Activated CD4-positive, alpha-beta T cell treated with anti-CD3 and anti-CD28 coated beads for 36 hours (primary cell): ENCODE measurements around the gene ZNF740. TPM values are rescaled to one million over a fixed set of nuclear protein-coding genes. Genes with fewer than 3 reads are reported as not detected.
A peak's percentile ranks its signal among the peaks of the same experiment; 100 is the strongest.

ENCODE experiments used
- ATAC-seq: fragments of 200-7000 bp; cut with Tn5 transposase; one replicate; pipeline ENCODE4 v1.10.0; 2021; ENCODE audit warnings: mild to moderate bottlenecking, moderate library complexity
- CTCF ChIA-PET: fragments of 350-600 bp; sonication (Branson Sonifier 250); formaldehyde crosslinking; loops from one replicate; lab custom pipeline; 2021; ENCODE audit warnings: antibody characterized with exemption; lab: Charles Lee
- POLR2A ChIA-PET: fragments of 350-600 bp; sonication (Branson Sonifier 250); formaldehyde crosslinking; loops from one replicate; lab custom pipeline; 2021; ENCODE audit warnings: antibody characterized with exemption, inconsistent platforms; lab: Charles Lee
- DNase-seq: peaks from one replicate; pipeline ENCODE4 v3.0.0-alpha.2; 2020
- H3K27ac Mint-ChIP-seq: one replicate; pipeline ENCODE4 v1.8.0; 2021; ENCODE audit warnings: mixed read lengths
- H3K27me3 Mint-ChIP-seq: one replicate; pipeline ENCODE4 v1.8.0; 2021; ENCODE audit warnings: mixed read lengths
- H3K36me3 Mint-ChIP-seq: one replicate; pipeline ENCODE4 v1.8.0; 2021; ENCODE audit warnings: low read depth, mixed read lengths
- H3K4me1 Mint-ChIP-seq: one replicate; pipeline ENCODE4 v1.8.0; 2021; ENCODE audit warnings: mixed read lengths
- H3K4me3 Mint-ChIP-seq: one replicate; pipeline ENCODE4 v1.8.0; 2021; ENCODE audit warnings: mild to moderate bottlenecking, moderate library complexity, mixed read lengths
- H3K9me3 Mint-ChIP-seq: one replicate; pipeline ENCODE4 v1.8.0; 2021; ENCODE audit warnings: low read depth, mixed read lengths
- intact Hi-C, 2 experiments: fragments of 100-400 bp; cut with DNase I in 1 of 2; cut with micrococcal nuclease in 1 of 2; formaldehyde crosslinking; loops; one replicate each; pipeline versions ENCODE4 v1.14.2 to v1.15.1; 2022 to 2024; cut with DNase I, micrococcal nuclease
- total RNA-seq, 2 experiments: library from RNA; stranded (reverse); gene quantifications; one replicate each; pipeline ENCODE4 v1.2.3, GENCODE V29; 2021

ZNF740 gene
- total RNA-seq, 2 experiments from 2014 or later = 34.9 to 40.2 TPM

DNA sequence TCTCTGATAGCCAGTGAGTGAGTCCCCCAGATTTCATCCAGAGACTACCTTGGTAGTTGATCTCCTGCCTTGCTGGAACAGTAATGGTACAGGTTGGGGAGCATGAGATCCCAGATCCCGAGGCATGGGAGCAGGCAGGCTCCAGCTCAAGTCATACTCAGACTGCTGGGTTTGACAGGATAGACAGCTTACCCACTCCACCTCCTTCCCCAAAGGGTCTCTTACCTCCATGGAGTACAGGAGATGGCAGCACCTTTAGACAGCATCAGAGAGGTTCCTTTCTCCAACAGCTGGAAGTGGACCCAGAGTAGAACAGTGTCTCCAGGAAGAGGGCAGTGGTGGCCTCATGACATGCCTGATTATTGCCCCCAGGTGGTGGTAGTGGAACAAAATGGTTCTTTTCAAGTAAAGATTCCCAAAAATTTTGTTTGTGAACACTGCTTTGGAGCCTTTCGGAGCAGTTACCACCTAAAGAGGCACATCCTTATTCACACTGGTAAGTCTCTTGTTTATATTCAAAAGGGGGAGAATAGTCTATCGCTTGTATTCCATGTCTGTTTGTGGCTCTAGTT, 5.1 kb downstream of the ZNF740 start:
- DNase-seq (no peak), ATAC-seq (no peak)
- H3K4me1 Mint-ChIP-seq = peaks cover 53% of the 10 kb centered on the region
- CTCF ChIA-PET = interaction anchor here (0.6 to 7.2 kb wide), 5 partner anchors 10 to 116 kb away, joined by 3 to 94 read pairs (median 6); no protein-coding TSS in a partner anchor
- POLR2A ChIA-PET = no interaction called here
- peak overlapping the region; percentile 59 for H3K27ac Mint-ChIP-seq
- peaks cover 56% of the 10 kb centered on the region for H3K36me3 Mint-ChIP-seq
- H3K9me3 Mint-ChIP-seq = no peaks in the 10 kb centered on the region
- no peaks in the 10 kb centered on the region for H3K27me3 Mint-ChIP-seq
- no peak overlapping the region for H3K4me3 Mint-ChIP-seq
- intact Hi-C loops = no loop called here

GRCh38 chr12:53186745-53187144, 6.2 kb downstream of the ZNF740 start:
- Mint-ChIP-seq H3K27me3 (no peaks in the 10 kb centered on the region), H3K4me3 (no peak overlapping the region), H3K4me1 (peaks cover 46% of the 10 kb centered on the region), H3K9me3 (no peaks in the 10 kb centered on the region), H3K36me3 (peaks cover 50% of the 10 kb centered on the region), H3K27ac (no peak overlapping the region)
- ChIA-PET POLR2A (no interaction called here), CTCF (interaction anchor here (0.5 to 7.2 kb wide), 10 partner anchors 8 to 322 kb away, joined by 3 to 94 read pairs (median 6); partner anchors contain the start of gene SPRYD3)
- ATAC-seq (no peak), DNase-seq (no peak)
- intact Hi-C loops = no loop called here

DNA sequence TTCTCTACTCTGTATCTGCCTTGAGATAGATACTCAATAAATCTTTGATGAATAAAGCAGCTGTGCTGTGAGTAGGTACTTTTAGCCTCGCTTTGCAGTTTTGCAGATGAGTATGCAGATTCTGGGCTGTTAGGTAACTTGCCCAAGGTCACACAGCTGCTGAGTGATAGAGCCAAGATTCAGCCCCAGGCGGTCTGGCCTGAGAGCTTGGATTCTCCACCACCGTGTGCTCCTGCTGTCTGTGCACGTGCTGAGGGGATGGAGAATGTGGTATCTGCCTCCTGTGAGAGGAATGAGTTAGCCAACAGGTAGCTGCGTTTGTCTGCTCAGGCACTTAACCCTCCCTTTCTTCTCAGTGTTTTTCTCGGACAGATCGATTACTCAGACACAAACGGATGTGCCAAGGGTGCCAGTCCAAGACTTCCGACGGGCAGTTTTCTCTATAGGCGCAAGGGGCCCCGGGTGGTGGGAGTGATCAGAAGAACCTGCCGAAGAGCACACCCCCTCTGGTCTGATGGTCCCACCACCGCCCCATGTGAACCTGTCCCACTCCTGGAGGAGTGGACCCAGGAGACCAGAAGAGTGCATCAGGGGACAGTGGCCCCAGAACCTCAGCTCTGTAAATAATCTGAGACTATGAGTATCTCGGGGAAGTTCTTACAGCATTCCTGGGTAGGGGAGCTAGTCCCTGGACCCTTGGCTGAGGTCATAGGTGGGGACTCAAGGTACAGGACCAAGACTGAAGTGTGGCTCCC, 6.8 kb downstream of the ZNF740 start:
- POLR2A ChIA-PET = no interaction called here

GRCh38 chr12:53190108-53190729, 9.7 kb downstream of the ZNF740 start:
- POLR2A ChIA-PET = interaction anchor here (1.2 kb wide), 1 partner anchor 10 kb away, joined by 3 read pairs; the partner anchor contains the start of genes CSAD and ZNF740

More for the DNA sequence above, 6.8 kb downstream of the ZNF740 start:
- Mint-ChIP-seq H3K4me1 (peaks cover 41% of the 10 kb centered on the region), H3K27ac (peak overlapping the region; percentile 4), H3K4me3 (no peak overlapping the region), H3K27me3 (no peaks in the 10 kb centered on the region), H3K9me3 (no peaks in the 10 kb centered on the region), H3K36me3 (peaks cover 50% of the 10 kb centered on the region)
- DNase-seq = no peak
- CTCF ChIA-PET = interaction anchor here (0.5 to 7.2 kb wide), 9 partner anchors 8 to 322 kb away, joined by 3 to 94 read pairs (median 6); partner anchors contain the start of gene SPRYD3
- intact Hi-C loops = no loop called here
- ATAC-seq = no peak

GRCh38 chr12:53191096-53191884, 10.8 kb downstream of the ZNF740 start:
- ChIA-PET CTCF (interaction anchor here (0.6 to 7.2 kb wide), 8 partner anchors 8 to 161 kb away, joined by 3 to 94 read pairs (median 4); partner anchors contain the start of genes CSAD and ZNF740), POLR2A (no interaction called here)
- DNase-seq (no peak), ATAC-seq (no peak)
- no peak overlapping the region for H3K27ac Mint-ChIP-seq
- no peaks in the 10 kb centered on the region for H3K27me3 Mint-ChIP-seq
- no peak overlapping the region for H3K4me3 Mint-ChIP-seq
- intact Hi-C loops = loop anchor here in 1 of 2 experiments (2.0 to 10.0 kb wide), 2 partner anchors 32 to 126 kb away; no protein-coding TSS in a partner anchor
- peaks cover 10% of the 10 kb centered on the region for H3K4me1 Mint-ChIP-seq
- no peaks in the 10 kb centered on the region for H3K9me3 Mint-ChIP-seq
- peaks cover 40% of the 10 kb centered on the region for H3K36me3 Mint-ChIP-seq

More at GRCh38 chr12:53190108-53190729, 9.7 kb downstream of the ZNF740 start:
- CTCF ChIA-PET = interaction anchor here (0.6 to 7.2 kb wide), 16 partner anchors 9 to 502 kb away, joined by 3 to 94 read pairs (median 4); partner anchors contain the start of genes CSAD, SOAT2, SPRYD3 and ZNF740
- Mint-ChIP-seq H3K27me3 (no peaks in the 10 kb centered on the region), H3K4me3 (no peak overlapping the region), H3K9me3 (no peaks in the 10 kb centered on the region), H3K27ac (peak overlapping the region; percentile 17), H3K4me1 (peaks cover 14% of the 10 kb centered on the region), H3K36me3 (peaks cover 40% of the 10 kb centered on the region)
- intact Hi-C loops = loop anchor here (1.0 to 10.0 kb wide), 3 partner anchors 31 to 125 kb away; no protein-coding TSS in a partner anchor
- peak; percentile 74 for DNase-seq
- peak; percentile 94 for ATAC-seq

- Mint-ChIP-seq H3K4me3 (no peak overlapping the region), H3K27ac (no peak overlapping the region), H3K9me3 (no peaks in the 10 kb centered on the region), H3K4me1 (peaks cover 15% of the 10 kb centered on the region), H3K27me3 (no peaks in the 10 kb centered on the region), H3K36me3 (peaks cover 42% of the 10 kb centered on the region)
- ATAC-seq = no peak
- CTCF ChIA-PET = interaction anchor here (0.8 to 7.2 kb wide), 6 partner anchors 7 to 129 kb away, joined by 3 to 94 read pairs (median 5); partner anchors contain the start of genes AAAS and CSAD
- DNase-seq = no peak
- intact Hi-C loops = loop anchor here in 1 of 2 experiments (2.0 to 10.0 kb wide), 2 partner anchors 33 to 127 kb away; no protein-coding TSS in a partner anchor
- POLR2A ChIA-PET = interaction anchor here (0.6 kb wide), 1 partner anchor 1130 kb away, joined by 3 read pairs; no protein-coding TSS in a partner anchor
Measured at GRCh38 chr12:53191885-53192530, 11.5 kb downstream of the ZNF740 start.

- no peak for ATAC-seq
- H3K27ac Mint-ChIP-seq = no peak overlapping the region
- no peak overlapping the region for H3K4me3 Mint-ChIP-seq
- no peaks in the 10 kb centered on the region for H3K9me3 Mint-ChIP-seq
- intact Hi-C loops = loop anchor here in 1 of 2 experiments (10.0 kb wide), 1 partner anchor 128 kb away; no protein-coding TSS in a partner anchor
- ChIA-PET POLR2A (interaction anchor here (0.6 to 0.7 kb wide), 2 partner anchors 12 to 1130 kb away, joined by 3 read pairs; partner anchors contain the start of genes CSAD and ZNF740), CTCF (interaction anchor here (0.8 to 3.6 kb wide), 6 partner anchors 6 to 129 kb away, joined by 3 to 17 read pairs (median 4); partner anchors contain the start of genes AAAS and CSAD)
- peaks cover 19% of the 10 kb centered on the region for H3K4me1 Mint-ChIP-seq
- DNase-seq = no peak
- H3K36me3 Mint-ChIP-seq = peaks cover 39% of the 10 kb centered on the region
- no peaks in the 10 kb centered on the region for H3K27me3 Mint-ChIP-seq
Measured at GRCh38 chr12:53192531-53193021, 12.1 kb downstream of the ZNF740 start.

DNA sequence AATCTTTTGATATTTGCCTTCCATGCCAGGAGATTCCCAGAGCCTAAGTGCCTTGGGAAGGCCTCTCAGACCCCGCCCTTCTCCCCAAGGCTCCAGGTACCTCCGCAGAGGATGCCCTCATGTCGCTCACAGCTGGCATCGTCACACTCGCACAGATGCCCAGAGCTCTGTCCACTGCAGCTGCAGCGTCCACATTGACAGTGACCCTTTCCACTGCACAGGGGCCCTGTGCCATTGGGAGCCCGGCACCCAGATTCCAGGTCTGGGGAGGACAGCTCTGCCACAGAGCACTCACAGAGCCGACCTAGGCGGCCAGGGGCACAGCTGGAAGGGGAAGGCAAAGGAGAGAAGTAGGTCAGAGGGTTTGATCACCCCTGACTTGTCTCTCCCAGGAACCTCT, 12.5 kb downstream of the ZNF740 start:
- Mint-ChIP-seq H3K4me1 (peaks cover 22% of the 10 kb centered on the region), H3K4me3 (no peak overlapping the region), H3K36me3 (peaks cover 37% of the 10 kb centered on the region), H3K27me3 (no peaks in the 10 kb centered on the region), H3K27ac (peak overlapping the region; percentile 25), H3K9me3 (no peaks in the 10 kb centered on the region)
- CTCF ChIA-PET = interaction anchor here (0.8 to 1.7 kb wide), 5 partner anchors 11 to 128 kb away, joined by 3 to 5 read pairs (median 3); partner anchors contain the start of genes AAAS and CSAD
- DNase-seq (no peak), ATAC-seq (no peak)
- intact Hi-C loops = loop anchor here in 1 of 2 experiments (10.0 kb wide), 1 partner anchor 128 kb away; no protein-coding TSS in a partner anchor
- POLR2A ChIA-PET = interaction anchor here (0.7 kb wide), 1 partner anchor 12 kb away, joined by 3 read pairs; the partner anchor contains the start of genes CSAD and ZNF740

DNA sequence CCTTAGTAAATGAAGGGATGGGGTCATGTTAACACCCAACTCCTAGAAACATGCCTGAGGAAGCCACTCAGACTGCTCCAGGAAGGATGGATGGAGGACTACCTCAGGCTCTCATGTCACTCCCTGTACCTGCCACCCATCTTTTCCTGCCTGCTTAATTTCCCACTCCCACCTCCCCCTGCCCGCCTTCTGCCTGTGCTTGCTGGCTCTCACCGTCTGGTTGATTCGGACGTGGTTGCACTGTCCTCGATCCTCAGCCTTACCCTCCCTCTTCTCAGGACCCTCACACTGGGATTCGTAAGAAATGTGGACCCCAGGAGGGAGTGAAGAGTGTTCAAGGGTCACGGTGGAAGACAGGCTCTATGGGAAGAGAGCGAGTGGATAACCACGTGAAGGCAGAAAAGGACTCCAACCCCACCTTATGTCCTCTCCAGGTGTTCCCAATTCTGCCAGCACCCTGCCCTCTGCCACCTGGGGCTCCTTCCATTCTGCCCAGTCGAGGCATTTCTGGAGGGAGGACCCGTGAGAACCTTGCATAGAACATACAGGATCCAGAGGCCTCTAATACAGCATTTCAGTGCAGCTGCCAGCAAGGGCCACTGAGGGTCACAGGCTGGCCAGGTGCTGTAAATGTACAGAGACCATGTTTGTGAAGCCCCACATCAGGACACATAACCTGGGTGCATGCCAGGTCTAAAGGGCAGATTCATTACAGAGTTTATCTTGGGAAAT, 13.6 kb downstream of the ZNF740 start:
- DNase-seq = no peak
- CTCF ChIA-PET = interaction anchor here (0.6 to 2.0 kb wide), 10 partner anchors 7 to 128 kb away, joined by 3 to 14 read pairs (median 4); partner anchors contain the start of genes AAAS, CSAD and ZNF740
- intact Hi-C loops = loop anchor here in 1 of 2 experiments (10.0 kb wide), 1 partner anchor 129 kb away; no protein-coding TSS in a partner anchor
- no peaks in the 10 kb centered on the region for H3K27me3 Mint-ChIP-seq
- no peak for ATAC-seq
- POLR2A ChIA-PET = interaction anchor here (0.6 to 0.9 kb wide), 2 partner anchors 13 to 106 kb away, joined by 3 to 4 read pairs; partner anchors contain the start of gene MYG1
- peaks cover 33% of the 10 kb centered on the region for H3K4me1 Mint-ChIP-seq
- no peak overlapping the region for H3K4me3 Mint-ChIP-seq
- no peak overlapping the region for H3K27ac Mint-ChIP-seq
- H3K9me3 Mint-ChIP-seq = no peaks in the 10 kb centered on the region
- peaks cover 32% of the 10 kb centered on the region for H3K36me3 Mint-ChIP-seq
